WTC11 (cell line): Measurements from ENCODE around the gene CBFA2T2. TPM values are rescaled to one million over a fixed set of nuclear protein-coding genes. Genes with fewer than 3 reads are reported as not detected.

Experiments used
- ATAC-seq: fragments of 200-7000 bp; cut with Tn5 transposase; 2 replicates; pipeline ENCODE4 v1.10.0; 2021; ENCODE audit warnings: mild to moderate bottlenecking, moderate library complexity
- CTCF ChIA-PET: fragments of 300-600 bp; sonication (Branson Sonifier 250); formaldehyde crosslinking; loops from one replicate; lab custom pipeline; 2021; ENCODE audit warnings: antibody characterized with exemption; lab: Charles Lee
- POLR2A ChIA-PET: fragments of 350-600 bp; sonication (Branson Sonifier 250); formaldehyde crosslinking; loops from one replicate; lab custom pipeline; 2021; ENCODE audit warnings: antibody characterized with exemption; lab: Charles Lee
- DNase-seq: peaks from one replicate; pipeline ENCODE4 v3.0.0; 2021; ENCODE audit warnings: low spot score
- H3K27ac Mint-ChIP-seq: 2 replicates; pipeline ENCODE4 v1.8.0; 2021; ENCODE audit warnings: mixed read lengths
- H3K27me3 Mint-ChIP-seq: 2 replicates; pipeline ENCODE4 v1.8.0; 2021; ENCODE audit warnings: low read depth, mild to moderate bottlenecking, moderate library complexity, mixed read lengths
- H3K36me3 Mint-ChIP-seq: 2 replicates; pipeline ENCODE4 v1.8.0; 2021; ENCODE audit warnings: mixed read lengths
- H3K4me1 Mint-ChIP-seq: 2 replicates; pipeline ENCODE4 v1.8.0; 2022; ENCODE audit warnings: mixed read lengths
- H3K4me3 Mint-ChIP-seq: 2 replicates; pipeline ENCODE4 v1.8.0; 2021; ENCODE audit warnings: mild to moderate bottlenecking, moderate library complexity, mixed read lengths
- H3K9me3 Mint-ChIP-seq: 2 replicates; pipeline ENCODE4 v1.8.0; 2021; ENCODE audit warnings: mixed read lengths
- TCF7 ChIP-seq: sonication (generic); formaldehyde crosslinking; IDR thresholded peaks from 2 replicates; pipeline ENCODE4 v1.8.0; 2022; ENCODE audit warnings: mild to moderate bottlenecking, low read depth, missing genetic modification reagents, moderate library complexity
- total RNA-seq: library from RNA; stranded (reverse); gene quantifications from 3 replicates; pipeline ENCODE4 v1.2.3, GENCODE V29; 2021
- TF ChIP-seq, protein P1 (sequence below): sonication (generic); formaldehyde crosslinking; IDR thresholded peaks from 2 replicates; pipeline ENCODE4 v1.8.1; 2023; ENCODE audit warnings: mild to moderate bottlenecking, moderate library complexity, missing genetic modification reagents
- TF ChIP-seq, protein P2 (sequence below): sonication (generic); formaldehyde crosslinking; IDR thresholded peaks from 2 replicates; pipeline ENCODE4 v1.8.1; 2022; ENCODE audit warnings: mild to moderate bottlenecking, missing genetic modification reagents, moderate library complexity, borderline replicate concordance
- TF ChIP-seq, protein P3 (sequence below): sonication (generic); formaldehyde crosslinking; IDR thresholded peaks from 2 replicates; pipeline ENCODE4 v1.8.0; 2022; ENCODE audit warnings: missing genetic modification reagents
- TF ChIP-seq, protein P4 (sequence below): sonication (generic); formaldehyde crosslinking; IDR thresholded peaks from 2 replicates; pipeline ENCODE4 v1.8.0; 2023; ENCODE audit warnings: mild to moderate bottlenecking, missing genetic modification reagents
- TF ChIP-seq, protein P5 (sequence below): fragments of 250-450 bp; sonication (Bioruptor Pico); IDR thresholded peaks from 2 replicates; pipeline ENCODE4 v1.8.0; 2021; ENCODE audit warnings: mild to moderate bottlenecking
- TF ChIP-seq, protein P6 (sequence below): fragments of 250-450 bp; sonication (Bioruptor Pico); IDR thresholded peaks from 2 replicates; pipeline ENCODE4 v1.9.0; 2021; ENCODE audit warnings: mild to moderate bottlenecking
- TF ChIP-seq, protein P7 (sequence below): sonication (generic); formaldehyde crosslinking; IDR thresholded peaks from 2 replicates; pipeline ENCODE4 v1.8.1; 2022; ENCODE audit warnings: low read depth, missing genetic modification reagents, borderline replicate concordance

The CBFA2T2 gene
- total RNA-seq, 1 experiment from 2014 or later = 22.1 TPM

DNA sequence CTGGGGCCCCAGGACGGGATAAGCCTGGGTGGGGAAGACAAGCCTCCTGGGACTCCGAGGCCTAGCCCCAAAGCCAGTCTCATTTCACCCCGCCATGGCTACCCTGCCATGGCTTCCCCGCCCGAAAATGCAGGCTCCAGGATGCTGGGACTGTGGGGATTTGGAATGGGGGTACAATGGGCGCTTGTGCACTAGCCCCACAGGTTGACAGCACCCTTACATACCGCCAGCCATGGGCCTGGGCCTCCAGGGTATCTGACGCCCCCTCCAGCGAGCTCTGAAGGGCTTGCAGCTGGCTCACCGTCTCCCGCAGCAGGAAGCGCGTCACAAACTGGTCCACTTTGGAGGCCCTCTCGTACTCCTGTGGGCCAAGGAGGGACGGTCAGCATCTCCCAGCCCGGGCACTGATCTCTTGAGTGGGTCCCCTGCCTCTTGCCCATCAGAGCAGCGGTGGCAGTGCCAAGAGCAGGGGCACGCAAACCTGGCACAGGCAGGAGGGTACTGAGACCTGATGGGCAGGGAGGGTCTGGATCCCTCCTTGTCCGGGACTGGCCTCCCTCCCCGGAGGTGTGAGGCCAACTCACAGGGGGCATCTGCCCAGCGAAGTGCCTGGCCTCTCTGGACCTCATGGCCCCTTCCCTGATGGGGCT lies 170.3 kb downstream of the CBFA2T2 start:
- Mint-ChIP-seq H3K27ac (no peak overlapping the region), H3K36me3 (peaks cover 6% of the 10 kb centered on the region), H3K4me3 (no peak overlapping the region), H3K4me1 (peaks cover 15% of the 10 kb centered on the region), H3K9me3 (no peaks in the 10 kb centered on the region), H3K27me3 (peaks cover 11% of the 10 kb centered on the region)
- ChIA-PET POLR2A (no interaction called here), CTCF (no interaction called here)
- TF ChIP-seq, protein P1, sequence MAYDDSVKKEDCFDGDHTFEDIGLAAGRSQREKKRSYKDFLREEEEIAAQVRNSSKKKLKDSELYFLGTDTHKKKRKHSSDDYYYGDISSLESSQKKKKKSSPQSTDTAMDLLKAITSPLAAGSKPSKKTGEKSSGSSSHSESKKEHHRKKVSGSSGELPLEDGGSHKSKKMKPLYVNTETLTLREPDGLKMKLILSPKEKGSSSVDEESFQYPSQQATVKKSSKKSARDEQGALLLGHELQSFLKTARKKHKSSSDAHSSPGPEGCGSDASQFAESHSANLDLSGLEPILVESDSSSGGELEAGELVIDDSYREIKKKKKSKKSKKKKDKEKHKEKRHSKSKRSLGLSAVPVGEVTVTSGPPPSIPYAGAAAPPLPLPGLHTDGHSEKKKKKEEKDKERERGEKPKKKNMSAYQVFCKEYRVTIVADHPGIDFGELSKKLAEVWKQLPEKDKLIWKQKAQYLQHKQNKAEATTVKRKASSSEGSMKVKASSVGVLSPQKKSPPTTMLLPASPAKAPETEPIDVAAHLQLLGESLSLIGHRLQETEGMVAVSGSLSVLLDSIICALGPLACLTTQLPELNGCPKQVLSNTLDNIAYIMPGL = no peak
- TF ChIP-seq, protein P2, sequence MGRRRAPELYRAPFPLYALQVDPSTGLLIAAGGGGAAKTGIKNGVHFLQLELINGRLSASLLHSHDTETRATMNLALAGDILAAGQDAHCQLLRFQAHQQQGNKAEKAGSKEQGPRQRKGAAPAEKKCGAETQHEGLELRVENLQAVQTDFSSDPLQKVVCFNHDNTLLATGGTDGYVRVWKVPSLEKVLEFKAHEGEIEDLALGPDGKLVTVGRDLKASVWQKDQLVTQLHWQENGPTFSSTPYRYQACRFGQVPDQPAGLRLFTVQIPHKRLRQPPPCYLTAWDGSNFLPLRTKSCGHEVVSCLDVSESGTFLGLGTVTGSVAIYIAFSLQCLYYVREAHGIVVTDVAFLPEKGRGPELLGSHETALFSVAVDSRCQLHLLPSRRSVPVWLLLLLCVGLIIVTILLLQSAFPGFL (CRISPR knock-in tag) = no peak
- ATAC-seq = no peak
- DNase-seq = no peak

DNA sequence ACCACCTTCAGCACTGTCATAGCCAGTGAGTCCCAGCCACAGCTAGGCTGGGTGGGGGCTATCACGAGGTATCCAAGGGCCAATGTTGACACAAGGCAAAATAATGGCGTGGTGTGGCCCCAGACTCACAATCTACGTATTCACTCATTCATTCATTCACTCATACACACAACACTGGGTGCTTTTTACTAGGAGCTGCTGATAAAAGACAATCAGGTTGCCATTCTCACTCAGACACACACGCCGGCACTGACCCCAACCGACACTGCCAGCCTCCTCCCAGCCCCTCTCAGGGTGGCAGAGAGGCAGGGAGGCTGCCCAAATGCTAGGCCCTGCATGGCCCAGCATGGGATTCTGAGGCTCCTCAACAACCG lies 170.8 kb downstream of the CBFA2T2 start:
- no peaks in the 10 kb centered on the region for H3K9me3 Mint-ChIP-seq
- POLR2A ChIA-PET = no interaction called here
- H3K27me3 Mint-ChIP-seq = peaks cover 16% of the 10 kb centered on the region
- no peak for DNase-seq
- ATAC-seq = no peak
- 0 out of 2 replicates have a peak overlapping the region, but pooled peaks have one; percentile 23 for H3K27ac Mint-ChIP-seq
- peaks cover 20% of the 10 kb centered on the region for H3K4me1 Mint-ChIP-seq
- H3K36me3 Mint-ChIP-seq = peaks cover 6% of the 10 kb centered on the region
- CTCF ChIA-PET = no interaction called here
- no peak overlapping the region for H3K4me3 Mint-ChIP-seq
- TF ChIP-seq TCF7 (CRISPR knock-in tag) = no peak
- TF ChIP-seq, protein P3, sequence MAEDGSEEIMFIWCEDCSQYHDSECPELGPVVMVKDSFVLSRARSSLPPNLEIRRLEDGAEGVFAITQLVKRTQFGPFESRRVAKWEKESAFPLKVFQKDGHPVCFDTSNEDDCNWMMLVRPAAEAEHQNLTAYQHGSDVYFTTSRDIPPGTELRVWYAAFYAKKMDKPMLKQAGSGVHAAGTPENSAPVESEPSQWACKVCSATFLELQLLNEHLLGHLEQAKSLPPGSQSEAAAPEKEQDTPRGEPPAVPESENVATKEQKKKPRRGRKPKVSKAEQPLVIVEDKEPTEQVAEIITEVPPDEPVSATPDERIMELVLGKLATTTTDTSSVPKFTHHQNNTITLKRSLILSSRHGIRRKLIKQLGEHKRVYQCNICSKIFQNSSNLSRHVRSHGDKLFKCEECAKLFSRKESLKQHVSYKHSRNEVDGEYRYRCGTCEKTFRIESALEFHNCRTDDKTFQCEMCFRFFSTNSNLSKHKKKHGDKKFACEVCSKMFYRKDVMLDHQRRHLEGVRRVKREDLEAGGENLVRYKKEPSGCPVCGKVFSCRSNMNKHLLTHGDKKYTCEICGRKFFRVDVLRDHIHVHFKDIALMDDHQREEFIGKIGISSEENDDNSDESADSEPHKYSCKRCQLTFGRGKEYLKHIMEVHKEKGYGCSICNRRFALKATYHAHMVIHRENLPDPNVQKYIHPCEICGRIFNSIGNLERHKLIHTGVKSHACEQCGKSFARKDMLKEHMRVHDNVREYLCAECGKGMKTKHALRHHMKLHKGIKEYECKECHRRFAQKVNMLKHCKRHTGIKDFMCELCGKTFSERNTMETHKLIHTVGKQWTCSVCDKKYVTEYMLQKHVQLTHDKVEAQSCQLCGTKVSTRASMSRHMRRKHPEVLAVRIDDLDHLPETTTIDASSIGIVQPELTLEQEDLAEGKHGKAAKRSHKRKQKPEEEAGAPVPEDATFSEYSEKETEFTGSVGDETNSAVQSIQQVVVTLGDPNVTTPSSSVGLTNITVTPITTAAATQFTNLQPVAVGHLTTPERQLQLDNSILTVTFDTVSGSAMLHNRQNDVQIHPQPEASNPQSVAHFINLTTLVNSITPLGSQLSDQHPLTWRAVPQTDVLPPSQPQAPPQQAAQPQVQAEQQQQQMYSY = no peak
- TF ChIP-seq, protein P4, sequence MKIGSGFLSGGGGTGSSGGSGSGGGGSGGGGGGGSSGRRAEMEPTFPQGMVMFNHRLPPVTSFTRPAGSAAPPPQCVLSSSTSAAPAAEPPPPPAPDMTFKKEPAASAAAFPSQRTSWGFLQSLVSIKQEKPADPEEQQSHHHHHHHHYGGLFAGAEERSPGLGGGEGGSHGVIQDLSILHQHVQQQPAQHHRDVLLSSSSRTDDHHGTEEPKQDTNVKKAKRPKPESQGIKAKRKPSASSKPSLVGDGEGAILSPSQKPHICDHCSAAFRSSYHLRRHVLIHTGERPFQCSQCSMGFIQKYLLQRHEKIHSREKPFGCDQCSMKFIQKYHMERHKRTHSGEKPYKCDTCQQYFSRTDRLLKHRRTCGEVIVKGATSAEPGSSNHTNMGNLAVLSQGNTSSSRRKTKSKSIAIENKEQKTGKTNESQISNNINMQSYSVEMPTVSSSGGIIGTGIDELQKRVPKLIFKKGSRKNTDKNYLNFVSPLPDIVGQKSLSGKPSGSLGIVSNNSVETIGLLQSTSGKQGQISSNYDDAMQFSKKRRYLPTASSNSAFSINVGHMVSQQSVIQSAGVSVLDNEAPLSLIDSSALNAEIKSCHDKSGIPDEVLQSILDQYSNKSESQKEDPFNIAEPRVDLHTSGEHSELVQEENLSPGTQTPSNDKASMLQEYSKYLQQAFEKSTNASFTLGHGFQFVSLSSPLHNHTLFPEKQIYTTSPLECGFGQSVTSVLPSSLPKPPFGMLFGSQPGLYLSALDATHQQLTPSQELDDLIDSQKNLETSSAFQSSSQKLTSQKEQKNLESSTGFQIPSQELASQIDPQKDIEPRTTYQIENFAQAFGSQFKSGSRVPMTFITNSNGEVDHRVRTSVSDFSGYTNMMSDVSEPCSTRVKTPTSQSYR (CRISPR knock-in tag) = no peak
- TF ChIP-seq, protein P5, sequence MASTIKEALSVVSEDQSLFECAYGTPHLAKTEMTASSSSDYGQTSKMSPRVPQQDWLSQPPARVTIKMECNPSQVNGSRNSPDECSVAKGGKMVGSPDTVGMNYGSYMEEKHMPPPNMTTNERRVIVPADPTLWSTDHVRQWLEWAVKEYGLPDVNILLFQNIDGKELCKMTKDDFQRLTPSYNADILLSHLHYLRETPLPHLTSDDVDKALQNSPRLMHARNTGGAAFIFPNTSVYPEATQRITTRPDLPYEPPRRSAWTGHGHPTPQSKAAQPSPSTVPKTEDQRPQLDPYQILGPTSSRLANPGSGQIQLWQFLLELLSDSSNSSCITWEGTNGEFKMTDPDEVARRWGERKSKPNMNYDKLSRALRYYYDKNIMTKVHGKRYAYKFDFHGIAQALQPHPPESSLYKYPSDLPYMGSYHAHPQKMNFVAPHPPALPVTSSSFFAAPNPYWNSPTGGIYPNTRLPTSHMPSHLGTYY = no peak
- TF ChIP-seq, protein P6, sequence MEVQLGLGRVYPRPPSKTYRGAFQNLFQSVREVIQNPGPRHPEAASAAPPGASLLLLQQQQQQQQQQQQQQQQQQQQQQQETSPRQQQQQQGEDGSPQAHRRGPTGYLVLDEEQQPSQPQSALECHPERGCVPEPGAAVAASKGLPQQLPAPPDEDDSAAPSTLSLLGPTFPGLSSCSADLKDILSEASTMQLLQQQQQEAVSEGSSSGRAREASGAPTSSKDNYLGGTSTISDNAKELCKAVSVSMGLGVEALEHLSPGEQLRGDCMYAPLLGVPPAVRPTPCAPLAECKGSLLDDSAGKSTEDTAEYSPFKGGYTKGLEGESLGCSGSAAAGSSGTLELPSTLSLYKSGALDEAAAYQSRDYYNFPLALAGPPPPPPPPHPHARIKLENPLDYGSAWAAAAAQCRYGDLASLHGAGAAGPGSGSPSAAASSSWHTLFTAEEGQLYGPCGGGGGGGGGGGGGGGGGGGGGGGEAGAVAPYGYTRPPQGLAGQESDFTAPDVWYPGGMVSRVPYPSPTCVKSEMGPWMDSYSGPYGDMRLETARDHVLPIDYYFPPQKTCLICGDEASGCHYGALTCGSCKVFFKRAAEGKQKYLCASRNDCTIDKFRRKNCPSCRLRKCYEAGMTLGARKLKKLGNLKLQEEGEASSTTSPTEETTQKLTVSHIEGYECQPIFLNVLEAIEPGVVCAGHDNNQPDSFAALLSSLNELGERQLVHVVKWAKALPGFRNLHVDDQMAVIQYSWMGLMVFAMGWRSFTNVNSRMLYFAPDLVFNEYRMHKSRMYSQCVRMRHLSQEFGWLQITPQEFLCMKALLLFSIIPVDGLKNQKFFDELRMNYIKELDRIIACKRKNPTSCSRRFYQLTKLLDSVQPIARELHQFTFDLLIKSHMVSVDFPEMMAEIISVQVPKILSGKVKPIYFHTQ = no peak
- TF ChIP-seq, protein P7, sequence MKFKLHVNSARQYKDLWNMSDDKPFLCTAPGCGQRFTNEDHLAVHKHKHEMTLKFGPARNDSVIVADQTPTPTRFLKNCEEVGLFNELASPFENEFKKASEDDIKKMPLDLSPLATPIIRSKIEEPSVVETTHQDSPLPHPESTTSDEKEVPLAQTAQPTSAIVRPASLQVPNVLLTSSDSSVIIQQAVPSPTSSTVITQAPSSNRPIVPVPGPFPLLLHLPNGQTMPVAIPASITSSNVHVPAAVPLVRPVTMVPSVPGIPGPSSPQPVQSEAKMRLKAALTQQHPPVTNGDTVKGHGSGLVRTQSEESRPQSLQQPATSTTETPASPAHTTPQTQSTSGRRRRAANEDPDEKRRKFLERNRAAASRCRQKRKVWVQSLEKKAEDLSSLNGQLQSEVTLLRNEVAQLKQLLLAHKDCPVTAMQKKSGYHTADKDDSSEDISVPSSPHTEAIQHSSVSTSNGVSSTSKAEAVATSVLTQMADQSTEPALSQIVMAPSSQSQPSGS (CRISPR knock-in tag) = no peak
